ENCODE data around the gene BCAS3. TPM values are rescaled to one million over a fixed set of nuclear protein-coding genes. Genes with fewer than 3 reads are reported as not detected.
"Not testable (repeated sequence)": the region's sequence is repeated elsewhere in the genome, so short reads cannot be mapped to it uniquely, and the experiment has no call there.

BCAS3 gene
- total RNA-seq, 2 donors from 2014 or later, result 14.7 to 17.5 TPM

- intact Hi-C loops (cut with DNase I), result loop anchor here in 1 of 2 donors (10.0 kb wide), 1 partner anchor 395 kb away; no protein-coding TSS in a partner anchor
- no peak for DNase-seq
- ATAC-seq, result no peak
Observed at GRCh38 chr17:61009663-61010062, 332.0 kb downstream of the BCAS3 start.

GRCh38 chr17:61010661-61011170 lies 333.1 kb downstream of the BCAS3 start:
- intact Hi-C loops (cut with DNase I), result no loop called here
- DNase-seq (no peak), ATAC-seq (no peak)

- ATAC-seq (no peak), DNase-seq (no peak)
- intact Hi-C loops (cut with DNase I), result no loop called here
Observed at GRCh38 chr17:61011251-61011650, 333.6 kb downstream of the BCAS3 start.

- intact Hi-C loops (cut with DNase I), result no loop called here
- no peak for ATAC-seq
Observed at GRCh38 chr17:61015966-61016365, 338.3 kb downstream of the BCAS3 start.

GRCh38 chr17:61017317-61018006 lies 339.8 kb downstream of the BCAS3 start:
- DNase-seq, result no peak
- no peak for ATAC-seq
- intact Hi-C loops (cut with DNase I), result no loop called here

More at GRCh38 chr17:61015966-61016365, 338.3 kb downstream of the BCAS3 start:
- DNase-seq, result no peak

GRCh38 chr17:61018938-61019337 lies 341.3 kb downstream of the BCAS3 start:
- no peak for ATAC-seq
- intact Hi-C loops (cut with DNase I), result no loop called here
- no peak for DNase-seq

- DNase-seq, result no peak
- intact Hi-C loops (cut with DNase I), result no loop called here
- no peak for ATAC-seq
Observed at GRCh38 chr17:61023996-61024395, 346.3 kb downstream of the BCAS3 start.

- DNase-seq (no peak), ATAC-seq (no peak)
- intact Hi-C loops (cut with DNase I), result no loop called here
Observed at GRCh38 chr17:61026818-61027217, 349.2 kb downstream of the BCAS3 start.

- no peak for ATAC-seq
- DNase-seq, result no peak
- intact Hi-C loops (cut with DNase I), result no loop called here
Observed at GRCh38 chr17:61029181-61029580, 351.5 kb downstream of the BCAS3 start.

- ATAC-seq, result no peak
- DNase-seq, result no peak
- intact Hi-C loops (cut with DNase I), result no loop called here
Observed at GRCh38 chr17:61040666-61041065, 363.0 kb downstream of the BCAS3 start.

GRCh38 chr17:61042348-61042747 lies 364.7 kb downstream of the BCAS3 start:
- ATAC-seq; DNase-seq; intact Hi-C loops (cut with DNase I): not testable (repeated sequence)

GRCh38 chr17:61047515-61047914 lies 369.9 kb downstream of the BCAS3 start:
- DNase-seq (no peak), ATAC-seq (no peak)
- intact Hi-C loops (cut with DNase I), result no loop called here

GRCh38 chr17:61048376-61049106 lies 370.9 kb downstream of the BCAS3 start:
- DNase-seq (no peak), ATAC-seq (no peak)
- intact Hi-C loops (cut with DNase I), result no loop called here

GRCh38 chr17:61053469-61053868 lies 375.8 kb downstream of the BCAS3 start:
- ATAC-seq (no peak), DNase-seq (no peak)
- intact Hi-C loops (cut with DNase I), result no loop called here

- intact Hi-C loops (cut with DNase I), result no loop called here
- DNase-seq (no peak), ATAC-seq (no peak)
Observed at GRCh38 chr17:61054436-61054835, 376.8 kb downstream of the BCAS3 start.

- no peak for ATAC-seq
- intact Hi-C loops (cut with DNase I), result no loop called here
- DNase-seq, result no peak
Observed at GRCh38 chr17:61057257-61057656, 379.6 kb downstream of the BCAS3 start.

GRCh38 chr17:61058066-61058465 lies 380.4 kb downstream of the BCAS3 start:
- intact Hi-C loops (cut with DNase I), result no loop called here
- ATAC-seq (no peak), DNase-seq (no peak)

- no peak for DNase-seq
- no peak for ATAC-seq
- intact Hi-C loops (cut with DNase I), result no loop called here
Observed at GRCh38 chr17:61063528-61063927, 385.9 kb downstream of the BCAS3 start.

- intact Hi-C loops (cut with DNase I), result no loop called here
- ATAC-seq, result no peak
- no peak for DNase-seq
Observed at GRCh38 chr17:61064087-61064951, 386.7 kb downstream of the BCAS3 start.
